GM18505 (cell line): ENCODE data around the gene BEX3.
"Not testable (repeated sequence)": the region's sequence is repeated elsewhere in the genome, so short reads cannot be mapped to it uniquely, and the experiment has no call there.

Experiments used
- ATAC-seq: cut with Tn5 transposase; IDR thresholded peaks from one replicate; pipeline ENCODE4 v1.9.1; 2021; ENCODE audit not compliant: unreplicated experiment
- POLR2A ChIP-seq: IDR thresholded peaks from 4 replicates; pipeline ENCODE4 v1.6.1; 2011; ENCODE audit warnings: borderline replicate concordance; ENCODE audit not compliant: insufficient read depth, insufficient read length; ENCODE audit errors: extremely low read depth

BEX3 gene

GRCh38 chrX:103361798-103362197 lies 14.5 kb upstream of the BEX3 start:
- TF ChIP-seq POLR2A: no peak
- ATAC-seq: no peak

DNA sequence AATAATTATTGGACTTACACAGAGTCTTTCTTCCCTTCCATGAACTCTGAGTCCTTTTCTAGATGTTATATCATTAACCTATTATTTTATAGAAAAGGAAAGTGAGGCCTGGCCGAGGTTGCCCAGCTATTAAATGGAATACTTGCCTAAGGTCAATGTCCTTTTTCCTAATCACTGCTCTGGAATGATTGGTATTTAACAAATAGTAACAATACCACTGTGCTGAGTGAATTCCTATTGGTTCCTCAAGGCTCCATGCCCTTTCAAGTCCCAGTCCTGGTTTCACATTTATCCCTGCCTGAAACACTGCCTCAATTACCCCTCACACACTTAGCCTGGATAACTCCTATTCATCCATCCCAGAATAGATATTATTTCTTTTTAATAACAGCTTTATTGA lies 13.9 kb upstream of the BEX3 start:
- ATAC-seq: no peak

GRCh38 chrX:103363046-103363445 lies 13.3 kb upstream of the BEX3 start:
- TF ChIP-seq POLR2A: no peak
- no peak for ATAC-seq

More for the DNA sequence above, 13.9 kb upstream of the BEX3 start:
- TF ChIP-seq POLR2A: no peak

DNA sequence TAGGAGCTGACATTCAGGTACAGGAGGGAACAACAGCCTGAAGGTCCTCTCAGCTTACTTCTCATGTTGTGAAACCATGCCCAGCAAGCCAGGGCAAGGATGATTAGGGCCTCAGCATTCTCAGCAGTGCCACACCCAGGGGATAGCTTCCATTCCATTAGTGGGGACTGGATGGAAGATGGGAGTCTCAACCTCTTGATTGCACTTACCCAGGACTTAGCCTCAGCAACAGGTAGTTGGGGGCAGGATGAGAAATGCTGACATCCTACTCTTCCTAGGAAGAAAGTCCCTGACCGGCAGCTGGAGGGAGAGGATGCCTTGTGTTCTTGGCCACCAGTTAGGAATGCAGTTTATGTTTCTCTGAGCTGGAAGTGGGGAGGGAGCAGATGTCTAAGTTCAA lies 8.8 kb upstream of the BEX3 start:
- no peak for ATAC-seq
- no peak for TF ChIP-seq POLR2A

GRCh38 chrX:103369479-103369878 lies 6.9 kb upstream of the BEX3 start:
- ATAC-seq: no peak
- no peak for TF ChIP-seq POLR2A

DNA sequence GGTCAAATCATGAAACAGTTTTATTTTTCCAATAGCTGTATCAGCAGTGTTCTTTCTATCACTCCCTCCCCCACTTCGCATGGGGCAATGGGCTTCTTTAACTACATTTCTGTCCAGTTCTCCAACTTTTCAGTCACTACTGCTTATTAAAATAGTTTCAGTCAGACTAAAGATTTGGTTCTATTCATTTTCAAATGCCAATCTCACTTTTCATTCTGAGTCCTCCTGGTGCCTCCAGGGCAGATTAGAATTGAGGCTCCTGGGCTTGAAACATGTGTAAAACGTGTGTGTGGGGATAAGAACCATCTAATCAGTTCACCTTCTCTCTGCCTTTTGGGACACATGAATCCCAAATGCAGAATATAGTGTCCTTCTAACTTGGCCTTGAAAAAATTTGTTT lies 3.5 kb upstream of the BEX3 start:
- no peak for ATAC-seq
- no peak for TF ChIP-seq POLR2A

GRCh38 chrX:103373581-103373980 lies 2.8 kb upstream of the BEX3 start:
- ATAC-seq: no peak
- no peak for TF ChIP-seq POLR2A

GRCh38 chrX:103376979-103377324 lies 614 bp downstream of the BEX3 start:
- ATAC-seq: no peak
- no peak for TF ChIP-seq POLR2A

DNA sequence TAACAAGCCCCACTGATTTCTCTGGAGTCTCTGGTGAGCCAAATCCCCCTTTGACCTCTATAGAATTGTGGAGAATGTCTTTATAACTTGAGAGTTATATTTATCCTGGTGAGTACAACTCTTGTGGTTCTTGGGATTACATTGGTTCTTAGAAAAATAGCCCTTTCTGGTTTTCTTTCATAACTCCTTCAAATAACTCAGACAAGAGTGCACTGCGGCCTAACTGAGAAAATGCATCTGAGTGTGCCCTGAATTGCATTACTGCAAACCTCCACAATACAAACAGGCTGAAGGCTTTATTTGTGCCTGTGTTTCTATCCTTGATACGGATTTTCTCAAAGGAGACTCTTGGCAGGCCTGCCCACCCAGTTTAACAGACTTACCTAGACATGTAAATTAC lies 2.7 kb downstream of the BEX3 start:
- TF ChIP-seq POLR2A: no peak
- ATAC-seq: no peak

DNA sequence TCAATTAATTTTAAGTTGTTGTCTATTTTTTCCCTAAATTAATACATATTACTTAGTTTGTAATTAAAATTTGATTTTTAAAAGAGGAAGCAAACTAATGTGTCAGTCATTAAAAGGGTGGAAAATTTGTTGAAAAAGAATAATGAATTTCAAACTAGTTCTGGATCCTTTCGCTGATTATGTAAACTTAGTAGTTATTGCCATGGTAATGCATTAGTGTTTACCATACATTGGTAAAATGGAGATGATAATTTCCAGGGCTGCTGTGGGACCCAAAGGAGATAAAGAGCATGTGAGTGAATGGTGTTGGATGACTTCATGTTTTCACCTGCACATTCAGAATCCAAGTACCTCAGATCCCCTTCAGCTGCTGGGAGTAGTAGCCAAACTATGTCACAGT lies 6.5 kb downstream of the BEX3 start:
- ATAC-seq: no peak
- no peak for TF ChIP-seq POLR2A

GRCh38 chrX:103384672-103385071 lies 8.3 kb downstream of the BEX3 start:
- no peak for ATAC-seq
- no peak for TF ChIP-seq POLR2A

- ATAC-seq: not testable (repeated sequence)
Observed at GRCh38 chrX:103385283-103385830, 9.0 kb downstream of the BEX3 start.

DNA sequence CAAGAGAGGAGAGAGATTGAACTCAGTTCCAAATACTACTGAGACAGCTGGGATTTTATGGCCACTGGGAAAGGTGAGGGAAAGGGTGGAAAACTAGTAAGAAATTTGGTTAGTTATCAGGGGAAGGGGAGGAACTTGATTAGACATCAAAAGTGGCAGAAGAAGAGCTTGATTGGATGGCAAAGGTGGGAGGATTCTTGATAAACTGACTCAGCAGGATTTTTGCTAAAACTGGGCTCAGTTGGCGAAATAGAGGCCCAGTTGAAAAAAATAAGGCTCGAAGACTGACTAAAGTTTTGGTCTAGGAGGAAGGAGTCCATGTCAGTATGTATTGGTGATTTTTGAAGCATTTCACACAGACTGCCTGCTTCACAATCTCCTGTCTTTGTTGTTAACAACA lies 10.0 kb downstream of the BEX3 start:
- no peak for ATAC-seq

DNA sequence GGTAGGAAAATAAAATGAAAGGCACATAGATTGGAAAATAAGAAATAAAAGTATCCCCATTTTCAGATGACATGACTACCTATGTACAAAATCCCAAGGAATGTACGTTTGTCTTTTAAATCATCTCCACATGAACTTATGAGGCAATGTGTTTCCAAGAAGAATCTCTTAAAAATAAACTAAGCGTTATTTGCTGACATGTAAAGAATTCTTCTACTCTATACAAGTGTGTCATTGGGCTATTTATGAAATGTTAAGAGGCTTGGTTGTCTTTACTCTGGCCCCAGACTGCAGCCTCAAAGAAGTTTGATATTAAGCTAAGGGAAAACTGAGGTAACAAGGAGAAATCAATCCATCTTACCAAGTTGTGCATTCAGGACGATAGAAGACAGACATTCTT lies 17.1 kb downstream of the BEX3 start:
- no peak for TF ChIP-seq POLR2A
- no peak for ATAC-seq

More for the DNA sequence above, 10.0 kb downstream of the BEX3 start:
- no peak for TF ChIP-seq POLR2A

DNA sequence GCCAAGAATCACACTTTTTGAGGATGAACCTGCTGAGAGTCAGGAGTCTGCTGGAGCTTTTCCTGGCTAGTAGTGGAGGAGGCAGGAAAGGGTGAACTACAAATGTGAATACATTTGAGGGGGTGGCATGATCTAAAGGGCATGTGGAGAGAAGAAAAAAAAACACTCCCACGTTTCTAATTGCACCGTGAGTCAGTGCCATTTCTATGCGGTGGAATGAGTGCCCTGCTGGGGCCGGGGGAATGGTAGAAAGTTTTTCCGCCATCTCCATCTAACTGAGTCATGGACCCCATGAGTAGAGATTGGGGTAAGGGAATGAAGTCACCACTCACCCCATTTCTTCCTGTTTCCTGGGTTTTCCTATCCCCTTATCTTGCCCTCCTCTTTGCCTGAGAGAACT lies 19.8 kb downstream of the BEX3 start:
- no peak for TF ChIP-seq POLR2A
- ATAC-seq: no peak
